Measurements from ENCODE around the gene CHST11.
"Not testable (repeated sequence)": the region's sequence is repeated elsewhere in the genome, so short reads cannot be mapped to it uniquely, and the experiment has no call there.

CHST11 gene

GRCh38 chr12:104793285-104793684 lies 336.5 kb downstream of the CHST11 start:
- peaks cover 15% of the 10 kb centered on the region for H3K4me1 ChIP-seq (ENCODE audit: insufficient read depth, low read length)
- H3K9me3 ChIP-seq (ENCODE audit: low read length) = no peaks in the 10 kb centered on the region
- peak overlapping the region in 1 of 2 donors; percentile 26 for H3K4me3 ChIP-seq (ENCODE audit: low read depth in 1 of 2, low read length in 2 of 2)
- H3K27me3 ChIP-seq (ENCODE audit: control insufficient read depth in 1 of 2, insufficient read depth in 2 of 2, low read length in 2 of 2) = no peaks in the 10 kb centered on the region
- H3K9ac ChIP-seq (ENCODE audit: low read length) = no peak overlapping the region
- no peaks in the 10 kb centered on the region for H3K36me3 ChIP-seq (ENCODE audit: insufficient read depth, low read length)
- no peak overlapping the region for H3K27ac ChIP-seq (ENCODE audit: low read depth, low read length)

- H3K27ac ChIP-seq (ENCODE audit: low read depth, low read length) = no peak overlapping the region
- H3K9ac ChIP-seq (ENCODE audit: low read length) = no peak overlapping the region
- no peaks in the 10 kb centered on the region for H3K27me3 ChIP-seq (ENCODE audit: control insufficient read depth in 1 of 2, insufficient read depth in 2 of 2, low read length in 2 of 2)
- H3K4me1 ChIP-seq (ENCODE audit: insufficient read depth, low read length) = peaks cover 15% of the 10 kb centered on the region
- no peak overlapping the region for H3K4me3 ChIP-seq (ENCODE audit: low read depth in 1 of 2, low read length in 2 of 2)
- H3K9me3 ChIP-seq (ENCODE audit: low read length) = no peaks in the 10 kb centered on the region
- no peaks in the 10 kb centered on the region for H3K36me3 ChIP-seq (ENCODE audit: insufficient read depth, low read length)
These were observed 337.2 kb downstream of the CHST11 start for GRCh38 chr12:104793968-104794367.

DNA sequence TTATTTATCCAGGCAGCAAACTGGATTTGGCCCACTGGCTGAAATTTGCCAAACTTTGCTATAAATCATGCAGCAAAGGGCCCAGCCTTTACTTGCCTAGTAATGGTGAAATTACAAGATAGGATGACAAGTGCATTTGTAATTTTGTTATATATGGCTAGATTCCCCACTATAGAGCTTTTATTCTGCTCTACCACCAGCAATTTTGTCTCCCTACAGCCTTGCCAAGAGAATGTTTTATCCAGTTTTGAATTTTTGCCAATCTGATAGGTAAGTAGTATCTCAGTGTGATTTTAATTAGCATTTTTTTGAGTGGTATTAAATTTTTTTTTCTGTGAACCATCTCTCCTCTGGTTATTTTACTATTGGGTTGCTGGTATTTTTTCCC lies 339.7 kb downstream of the CHST11 start:
- Histone ChIP-seq H3K4me3 (ENCODE audit: low read depth in 1 of 2, low read length in 2 of 2) (no peak overlapping the region), H3K27me3 (ENCODE audit: control insufficient read depth in 1 of 2, insufficient read depth in 2 of 2, low read length in 2 of 2) (no peaks in the 10 kb centered on the region), H3K27ac (ENCODE audit: low read depth, low read length) (no peak overlapping the region), H3K9me3 (ENCODE audit: low read length) (no peaks in the 10 kb centered on the region), H3K9ac (ENCODE audit: low read length) (no peak overlapping the region), H3K36me3 (ENCODE audit: insufficient read depth, low read length) (no peaks in the 10 kb centered on the region), H3K4me1 (ENCODE audit: insufficient read depth, low read length) (peaks cover 15% of the 10 kb centered on the region)

GRCh38 chr12:104799458-104799857 lies 342.7 kb downstream of the CHST11 start:
- Histone ChIP-seq H3K4me3 (ENCODE audit: low read depth in 1 of 2, low read length in 2 of 2) (no peak overlapping the region), H3K9me3 (ENCODE audit: low read length) (no peaks in the 10 kb centered on the region), H3K27me3 (ENCODE audit: control insufficient read depth in 1 of 2, insufficient read depth in 2 of 2, low read length in 2 of 2) (no peaks in the 10 kb centered on the region), H3K36me3 (ENCODE audit: insufficient read depth, low read length) (no peaks in the 10 kb centered on the region), H3K9ac (ENCODE audit: low read length) (no peak overlapping the region), H3K27ac (ENCODE audit: low read depth, low read length) (no peak overlapping the region), H3K4me1 (ENCODE audit: insufficient read depth, low read length) (no peaks in the 10 kb centered on the region)

- H3K36me3 ChIP-seq (ENCODE audit: insufficient read depth, low read length) = no peaks in the 10 kb centered on the region
- H3K9me3 ChIP-seq (ENCODE audit: low read length) = no peaks in the 10 kb centered on the region
- no peak overlapping the region for H3K9ac ChIP-seq (ENCODE audit: low read length)
- no peaks in the 10 kb centered on the region for H3K4me1 ChIP-seq (ENCODE audit: insufficient read depth, low read length)
- no peaks in the 10 kb centered on the region for H3K27me3 ChIP-seq (ENCODE audit: control insufficient read depth in 1 of 2, insufficient read depth in 2 of 2, low read length in 2 of 2)
- H3K4me3 ChIP-seq (ENCODE audit: low read depth in 1 of 2, low read length in 2 of 2) = no peak overlapping the region
- no peak overlapping the region for H3K27ac ChIP-seq (ENCODE audit: low read depth, low read length)
These were observed 344.3 kb downstream of the CHST11 start for GRCh38 chr12:104801005-104801404.

GRCh38 chr12:104801427-104801826 lies 344.7 kb downstream of the CHST11 start:
- Histone ChIP-seq H3K27ac (ENCODE audit: low read depth, low read length) (no peak overlapping the region), H3K4me3 (ENCODE audit: low read depth in 1 of 2, low read length in 2 of 2) (no peak overlapping the region), H3K36me3 (ENCODE audit: insufficient read depth, low read length) (no peaks in the 10 kb centered on the region), H3K27me3 (ENCODE audit: control insufficient read depth in 1 of 2, insufficient read depth in 2 of 2, low read length in 2 of 2) (no peaks in the 10 kb centered on the region), H3K9ac (ENCODE audit: low read length) (no peak overlapping the region), H3K9me3 (ENCODE audit: low read length) (no peaks in the 10 kb centered on the region), H3K4me1 (ENCODE audit: insufficient read depth, low read length) (no peaks in the 10 kb centered on the region)

GRCh38 chr12:104802208-104802607 lies 345.5 kb downstream of the CHST11 start:
- Histone ChIP-seq H3K27me3 (ENCODE audit: control insufficient read depth in 1 of 2, insufficient read depth in 2 of 2, low read length in 2 of 2) (no peaks in the 10 kb centered on the region), H3K4me1 (ENCODE audit: insufficient read depth, low read length) (no peaks in the 10 kb centered on the region), H3K4me3 (ENCODE audit: low read depth in 1 of 2, low read length in 2 of 2) (no peak overlapping the region), H3K9ac (ENCODE audit: low read length) (no peak overlapping the region), H3K9me3 (ENCODE audit: low read length) (no peaks in the 10 kb centered on the region), H3K36me3 (ENCODE audit: insufficient read depth, low read length) (no peaks in the 10 kb centered on the region), H3K27ac (ENCODE audit: low read depth, low read length) (no peak overlapping the region)

GRCh38 chr12:104805186-104805585 lies 348.4 kb downstream of the CHST11 start:
- Histone ChIP-seq H3K9me3 (ENCODE audit: low read length) (no peaks in the 10 kb centered on the region), H3K4me1 (ENCODE audit: insufficient read depth, low read length) (no peaks in the 10 kb centered on the region), H3K4me3 (ENCODE audit: low read depth in 1 of 2, low read length in 2 of 2) (no peak overlapping the region), H3K27me3 (ENCODE audit: control insufficient read depth in 1 of 2, insufficient read depth in 2 of 2, low read length in 2 of 2) (no peaks in the 10 kb centered on the region), H3K36me3 (ENCODE audit: insufficient read depth, low read length) (no peaks in the 10 kb centered on the region), H3K27ac (ENCODE audit: low read depth, low read length) (no peak overlapping the region), H3K9ac (ENCODE audit: low read length) (no peak overlapping the region)

- not testable (repeated sequence) for H3K27ac ChIP-seq (ENCODE audit: low read depth, low read length); H3K27me3 ChIP-seq (ENCODE audit: control insufficient read depth in 1 of 2, insufficient read depth in 2 of 2, low read length in 2 of 2); H3K9ac ChIP-seq (ENCODE audit: low read length); H3K36me3 ChIP-seq (ENCODE audit: insufficient read depth, low read length); H3K9me3 ChIP-seq (ENCODE audit: low read length); H3K4me3 ChIP-seq (ENCODE audit: low read depth in 1 of 2, low read length in 2 of 2); H3K4me1 ChIP-seq (ENCODE audit: insufficient read depth, low read length)
These were observed 349.4 kb downstream of the CHST11 start for GRCh38 chr12:104806194-104806593.

DNA sequence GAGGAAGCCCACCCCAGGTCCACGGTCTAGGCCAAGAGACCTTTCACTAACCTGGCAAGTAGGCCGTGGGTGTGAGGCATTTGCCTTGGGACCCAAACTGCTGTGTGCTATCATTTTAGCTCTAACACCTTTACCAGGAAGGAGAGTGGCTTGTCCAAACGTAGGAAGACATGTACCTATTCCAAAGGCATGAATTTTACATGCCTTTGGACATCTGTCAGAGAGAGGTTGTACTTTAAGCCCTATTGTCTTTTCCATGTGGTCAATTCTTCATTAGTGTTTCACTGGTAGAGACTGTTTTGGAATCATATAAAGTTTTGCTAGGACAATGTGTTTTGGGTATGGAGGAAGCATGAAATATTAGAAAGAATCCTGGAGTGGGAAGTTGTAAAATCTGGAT lies 352.5 kb downstream of the CHST11 start:
- H3K9me3 ChIP-seq (ENCODE audit: low read length) = no peaks in the 10 kb centered on the region
- H3K4me1 ChIP-seq (ENCODE audit: insufficient read depth, low read length) = no peaks in the 10 kb centered on the region
- no peaks in the 10 kb centered on the region for H3K36me3 ChIP-seq (ENCODE audit: insufficient read depth, low read length)
- H3K27me3 ChIP-seq (ENCODE audit: control insufficient read depth in 1 of 2, insufficient read depth in 2 of 2, low read length in 2 of 2) = no peaks in the 10 kb centered on the region
- no peak overlapping the region for H3K27ac ChIP-seq (ENCODE audit: low read depth, low read length)
- no peak overlapping the region for H3K4me3 ChIP-seq (ENCODE audit: low read depth in 1 of 2, low read length in 2 of 2)
- H3K9ac ChIP-seq (ENCODE audit: low read length) = no peak overlapping the region

- Histone ChIP-seq H3K9ac (ENCODE audit: low read length) (no peak overlapping the region), H3K36me3 (ENCODE audit: insufficient read depth, low read length) (no peaks in the 10 kb centered on the region), H3K9me3 (ENCODE audit: low read length) (no peaks in the 10 kb centered on the region), H3K27me3 (ENCODE audit: control insufficient read depth in 1 of 2, insufficient read depth in 2 of 2, low read length in 2 of 2) (no peaks in the 10 kb centered on the region), H3K4me3 (ENCODE audit: low read depth in 1 of 2, low read length in 2 of 2) (no peak overlapping the region), H3K27ac (ENCODE audit: low read depth, low read length) (no peak overlapping the region), H3K4me1 (ENCODE audit: insufficient read depth, low read length) (no peaks in the 10 kb centered on the region)
These were observed 353.1 kb downstream of the CHST11 start for GRCh38 chr12:104809706-104810385.
